Activated CD4-positive, alpha-beta T cell treated with anti-CD3 and anti-CD28 coated beads, Interleukin-2, Interleukin-6, amounts not matched to agents 100 ng/mL and 50 ng/mL, durations not matched to agents 16 hours and 8 hours (primary cell): ENCODE measurements around the gene BRD9.
"Not testable (repeated sequence)": the region's sequence is repeated elsewhere in the genome, so short reads cannot be mapped to it uniquely, and the experiment has no call there.

Source experiments
- DNase-seq: peaks from one replicate; pipeline ENCODE4 v3.0.0-alpha.2; 2020

Gene BRD9

GRCh38 chr5:922436-923280 lies 30.1 kb upstream of the BRD9 start:
- no peak for DNase-seq

DNA sequence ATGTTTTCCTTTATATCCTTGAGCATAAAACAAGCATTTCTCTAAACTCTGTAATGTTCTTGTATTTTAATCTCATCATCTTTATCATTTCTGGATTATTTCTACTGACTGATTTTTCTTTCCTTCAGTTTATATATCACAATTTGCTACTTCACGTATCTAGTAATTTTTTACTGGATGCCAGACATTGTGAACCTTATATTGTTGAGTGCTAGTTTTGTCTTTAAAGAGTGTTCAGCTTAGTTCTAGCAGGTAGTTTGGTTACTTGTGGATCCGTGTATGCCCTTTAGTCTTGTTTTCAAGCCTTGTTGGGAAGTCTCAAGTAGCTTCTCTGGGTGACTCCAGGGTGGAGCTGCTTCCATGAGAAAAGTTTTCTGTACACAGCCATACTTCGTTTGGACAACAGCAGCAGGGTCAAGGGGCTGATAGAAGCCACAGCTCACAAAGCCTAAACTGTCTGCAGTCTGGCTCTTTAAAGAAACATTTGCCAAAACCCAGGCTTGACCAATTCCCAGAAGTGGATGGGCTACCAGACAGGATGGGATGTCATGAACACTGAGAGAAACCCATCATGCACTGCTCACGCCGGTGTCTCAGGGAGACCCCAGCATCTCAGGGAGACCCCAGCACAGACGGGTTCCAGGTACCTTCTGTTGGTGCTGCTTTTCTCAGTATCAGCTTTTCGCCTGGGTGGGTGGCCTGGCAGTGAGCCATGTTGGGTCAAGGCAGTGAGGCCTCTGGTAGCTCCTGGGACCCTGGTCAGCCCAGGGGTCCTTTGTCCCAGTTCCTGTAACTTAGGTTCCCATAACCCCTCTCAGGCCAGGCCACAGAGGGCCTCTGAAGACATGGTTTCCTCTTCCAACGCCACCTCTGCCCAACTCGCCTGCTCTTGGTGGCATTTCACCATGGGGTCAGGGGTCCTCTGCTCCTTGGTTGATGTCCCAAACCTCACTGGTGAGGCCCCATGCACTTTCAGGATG lies 29.1 kb upstream of the BRD9 start:
- DNase-seq: no peak

- DNase-seq: no peak
Measured at GRCh38 chr5:920321-920720, 27.7 kb upstream of the BRD9 start.

DNA sequence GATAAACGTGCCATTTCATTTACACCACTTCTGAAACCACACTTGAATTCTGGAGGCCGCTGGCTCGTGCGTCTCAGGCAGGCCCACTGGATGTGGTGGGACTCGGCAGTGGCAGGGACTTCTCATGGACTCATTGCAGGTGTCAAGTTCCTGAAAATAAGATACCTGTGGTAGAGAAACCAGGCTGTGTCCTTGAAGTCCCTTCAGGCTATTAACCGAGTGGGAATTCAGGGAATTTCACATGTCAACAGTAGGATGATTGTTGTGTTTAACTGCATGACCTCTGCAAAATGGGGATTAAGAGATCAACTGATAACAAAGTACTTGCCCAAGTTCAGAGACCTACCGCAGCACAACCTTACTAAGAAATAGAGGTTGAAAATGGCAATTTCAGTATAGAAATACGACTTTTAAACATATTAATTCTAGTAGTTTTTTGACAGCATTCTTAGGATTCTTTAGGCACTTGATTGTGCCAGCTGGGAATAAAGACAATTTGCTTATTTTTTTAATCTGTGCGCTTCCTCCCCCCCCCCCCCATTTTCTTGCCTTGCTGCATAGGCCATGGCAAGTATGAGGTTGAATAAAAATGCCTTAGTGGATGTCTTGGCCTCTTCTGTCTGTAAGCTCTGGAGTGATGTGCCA lies 26.9 kb upstream of the BRD9 start:
- no peak for DNase-seq

DNA sequence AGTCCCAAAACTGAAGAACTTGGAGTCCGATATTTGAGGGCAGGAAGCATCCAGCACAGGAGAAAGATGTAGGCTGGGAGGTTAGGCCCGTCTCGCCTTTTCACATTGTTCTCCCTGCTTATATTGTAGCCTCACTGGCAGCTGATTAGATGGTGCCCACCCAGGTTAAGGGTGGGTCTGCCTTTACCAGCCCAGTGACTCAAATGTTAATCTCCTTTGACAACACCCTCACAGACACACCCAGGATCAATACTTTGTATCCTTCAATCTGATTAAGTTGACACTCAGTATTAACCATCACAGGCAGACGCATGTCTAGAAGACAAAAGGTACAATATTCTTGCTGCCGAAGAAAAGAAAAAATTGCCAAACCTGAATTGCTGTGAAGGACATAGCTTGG lies 26.1 kb upstream of the BRD9 start:
- not testable (repeated sequence) for DNase-seq

DNA sequence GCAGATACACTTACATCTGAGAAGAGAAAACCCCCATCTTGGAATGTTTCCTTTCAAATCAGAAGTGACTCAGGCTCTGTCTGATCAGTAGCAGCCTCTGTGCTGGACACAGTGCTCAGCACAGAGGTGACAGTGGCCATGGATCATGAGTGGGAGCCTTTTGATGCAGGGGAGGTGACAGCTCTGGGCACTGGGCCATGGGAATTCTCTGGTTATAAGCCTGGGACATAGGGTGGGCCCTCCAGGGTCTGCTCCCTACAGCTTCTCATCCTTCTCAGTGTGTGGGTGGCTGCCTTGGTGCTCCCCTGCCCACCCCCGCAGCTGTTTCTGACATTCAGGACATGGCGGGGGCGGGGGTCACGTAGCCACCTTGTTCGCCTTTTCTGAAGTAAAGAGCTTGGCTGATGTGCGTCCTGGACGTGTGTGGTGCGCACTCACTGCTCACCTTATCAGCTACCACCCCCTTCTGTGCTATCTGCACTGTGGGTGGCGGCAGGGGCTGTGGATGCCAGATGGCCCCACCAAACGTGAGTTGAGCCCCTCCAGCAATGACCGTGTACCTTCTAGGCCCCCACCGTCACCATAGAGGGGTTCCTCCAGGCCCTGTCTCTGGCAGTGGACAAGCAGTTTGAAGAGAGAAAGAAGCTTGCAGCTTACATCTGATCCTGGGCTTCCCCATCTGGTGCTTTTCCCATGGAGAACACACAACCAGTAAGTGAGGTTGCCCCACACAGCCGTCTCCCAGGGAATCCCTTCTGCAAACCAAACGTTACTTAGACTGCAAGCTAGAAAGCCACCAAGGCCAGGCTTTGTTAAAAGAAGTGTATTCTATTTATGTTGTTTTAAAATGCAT lies 24.1 kb upstream of the BRD9 start:
- no peak for DNase-seq

DNA sequence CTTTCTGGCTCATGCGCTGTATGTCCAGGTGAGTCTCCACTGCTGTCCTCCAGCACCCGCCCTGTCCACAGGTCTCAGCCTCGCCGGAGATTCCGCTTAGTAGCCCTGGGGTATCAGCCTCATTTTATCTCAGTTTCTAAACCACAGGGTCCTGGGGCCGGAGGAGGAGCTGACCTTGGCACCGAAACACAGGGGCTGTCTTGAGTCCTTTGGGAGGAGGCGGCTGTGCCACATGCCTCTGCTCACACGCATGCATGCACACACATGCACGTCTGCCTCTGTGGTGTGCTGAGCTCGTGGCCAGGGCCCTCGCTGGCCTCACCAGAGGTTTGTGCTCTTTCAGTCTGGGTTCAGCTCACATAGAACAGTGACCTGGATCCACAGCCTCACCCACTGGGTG lies 23.3 kb upstream of the BRD9 start:
- DNase-seq: no peak

DNA sequence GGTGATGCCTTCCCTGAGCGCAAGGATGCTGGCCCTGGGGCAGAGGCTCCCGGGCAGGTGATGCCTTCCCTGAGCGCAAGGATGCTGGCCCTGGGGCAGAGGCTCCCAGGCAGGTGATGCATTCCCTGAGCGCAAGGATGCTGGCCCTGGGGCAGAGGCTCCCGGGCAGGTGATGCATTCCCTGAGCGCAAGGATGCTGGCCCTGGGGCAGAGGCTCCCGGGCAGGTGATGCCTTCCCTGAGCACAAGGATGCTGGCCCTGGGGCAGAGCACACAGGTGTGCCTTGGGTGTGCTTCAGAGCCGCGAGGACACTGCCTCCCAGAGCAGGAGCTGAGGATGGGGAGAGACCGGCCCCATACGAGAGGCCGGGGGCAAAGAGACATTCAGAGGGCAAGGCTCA lies 22.7 kb upstream of the BRD9 start:
- not testable (repeated sequence) for DNase-seq

DNA sequence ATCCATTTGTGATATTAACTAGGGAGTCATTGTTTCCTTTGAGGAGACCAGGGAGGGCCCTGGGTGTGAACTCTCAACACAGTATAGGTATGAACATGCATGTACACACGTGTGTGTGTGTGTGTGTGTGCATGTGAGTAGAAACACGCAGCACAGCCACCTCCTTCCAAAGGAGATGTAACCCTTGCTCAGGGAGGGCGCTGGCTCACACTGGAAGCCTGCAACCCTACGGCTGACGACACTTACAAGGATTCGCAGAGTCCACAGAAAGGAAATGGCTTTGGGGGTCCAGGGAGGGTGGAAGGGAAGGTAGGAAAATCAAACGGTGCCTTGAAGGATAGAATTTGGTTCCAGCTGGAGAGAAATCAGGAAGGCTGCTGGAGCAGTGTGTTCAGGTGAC lies 22.0 kb upstream of the BRD9 start:
- DNase-seq: no peak

GRCh38 chr5:914174-914573 lies 21.6 kb upstream of the BRD9 start:
- DNase-seq: no peak

- DNase-seq: peak; percentile 79
Measured at GRCh38 chr5:912280-913091, 19.9 kb upstream of the BRD9 start.

GRCh38 chr5:911601-912000 lies 19.0 kb upstream of the BRD9 start:
- DNase-seq: no peak

- no peak for DNase-seq
Measured at GRCh38 chr5:910769-911160, 18.2 kb upstream of the BRD9 start.

GRCh38 chr5:909994-910768 lies 17.6 kb upstream of the BRD9 start:
- no peak for DNase-seq

DNA sequence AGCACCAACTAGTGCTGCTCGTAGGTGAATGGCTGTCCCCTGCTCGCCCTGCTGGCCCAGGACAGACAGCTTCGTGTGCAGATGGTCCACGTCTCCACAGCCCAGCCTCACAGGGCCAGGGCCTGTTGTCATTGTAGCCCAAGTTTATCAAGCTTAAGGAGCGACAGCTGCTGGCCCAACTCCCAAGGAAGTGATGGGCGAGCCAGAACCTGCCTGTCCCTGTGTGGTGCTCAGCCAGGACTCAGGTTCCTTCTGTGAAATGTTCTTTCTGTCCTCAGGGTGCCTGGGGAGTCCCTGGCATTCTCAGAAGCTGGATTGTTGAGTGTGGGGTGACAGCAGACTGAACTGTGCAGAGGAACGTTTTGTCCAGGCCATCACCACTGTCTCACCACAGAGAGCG lies 16.5 kb upstream of the BRD9 start:
- no peak for DNase-seq

DNA sequence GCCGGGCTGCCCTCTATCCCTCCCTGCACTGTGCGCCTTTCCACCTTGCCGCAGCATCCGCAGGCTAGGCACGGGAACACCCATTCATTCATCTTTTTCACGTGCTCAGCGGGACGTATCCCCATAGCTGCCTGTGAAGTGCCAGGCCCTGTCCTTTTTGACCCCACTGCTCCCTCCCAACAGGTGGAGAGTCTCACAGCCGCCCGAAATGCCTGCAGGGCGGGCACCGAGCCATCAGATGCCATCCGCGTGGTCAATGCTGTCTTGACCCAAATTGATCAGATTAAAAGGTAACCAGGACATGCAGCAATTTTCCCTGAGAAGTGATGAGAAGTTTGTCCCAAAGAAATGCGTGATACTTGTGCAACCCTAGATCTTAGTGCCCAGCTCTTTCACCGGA lies 15.6 kb upstream of the BRD9 start:
- no peak for DNase-seq

DNA sequence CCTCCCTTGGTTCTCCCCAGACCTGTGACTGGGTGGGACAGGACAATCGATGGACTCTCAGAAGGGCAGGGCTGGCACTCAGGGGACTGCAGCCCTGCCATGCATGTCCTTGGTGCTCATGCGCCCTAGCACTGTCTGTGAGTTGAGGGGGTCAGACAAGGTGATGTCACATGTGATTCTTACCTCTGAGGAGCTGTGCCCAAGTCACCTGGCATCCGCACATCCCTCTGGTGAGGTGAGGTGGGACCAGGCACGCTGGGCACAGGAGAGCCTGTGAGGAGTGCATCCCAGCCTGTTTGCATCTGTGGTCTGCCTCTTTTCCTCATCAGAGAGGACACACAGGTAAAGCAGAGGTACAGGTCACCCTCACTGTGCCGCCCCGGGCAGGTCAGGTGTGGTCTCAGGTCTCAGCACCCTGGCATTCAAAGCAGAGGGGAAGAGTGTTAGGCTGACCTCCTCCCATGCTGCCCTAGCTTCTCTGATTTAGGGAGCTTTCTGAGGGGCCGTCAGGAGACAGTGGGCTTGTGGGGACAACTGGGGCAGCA lies 14.8 kb upstream of the BRD9 start:
- DNase-seq: no peak

DNA sequence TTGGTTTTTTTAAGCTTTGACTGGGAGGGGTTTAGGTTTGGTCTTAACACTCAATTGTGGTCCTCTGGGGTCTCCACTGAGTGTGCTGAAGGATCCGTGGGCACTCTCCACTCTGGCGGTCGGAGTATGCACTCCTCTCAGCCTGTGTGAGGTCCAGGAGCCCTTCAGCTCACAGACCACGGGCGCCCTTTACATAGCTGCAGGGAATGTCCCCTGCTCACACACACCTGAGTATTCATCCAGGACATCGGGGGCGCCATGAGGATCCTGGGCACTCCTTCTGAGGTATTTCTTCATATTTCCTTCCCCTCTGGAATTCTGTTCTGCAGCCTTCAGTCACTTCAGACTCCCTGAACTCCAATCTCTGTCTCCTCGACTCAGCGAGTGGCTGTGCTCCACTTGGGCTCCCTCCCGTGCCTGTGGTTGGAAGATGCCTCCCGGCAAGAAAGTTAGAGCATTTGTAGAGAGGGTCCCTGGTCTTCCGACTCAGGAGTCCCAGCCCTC lies 12.6 kb upstream of the BRD9 start:
- DNase-seq: no peak

DNA sequence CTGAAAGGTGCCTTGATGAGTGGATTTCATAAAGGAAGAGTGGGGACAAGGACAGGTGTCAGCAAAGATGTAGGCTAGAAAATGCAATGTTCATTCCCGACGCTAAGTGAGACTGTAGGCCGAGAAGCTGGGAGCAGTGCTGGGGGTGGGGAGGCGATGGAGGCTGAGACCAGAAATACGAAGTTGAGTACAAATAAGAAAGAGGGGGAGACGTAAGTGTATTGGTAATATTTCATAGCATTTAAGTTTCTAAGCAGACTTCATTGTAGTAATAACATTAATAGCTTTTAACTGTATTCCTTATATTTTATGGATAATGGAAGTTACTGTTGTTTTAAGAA lies 11.1 kb upstream of the BRD9 start:
- DNase-seq: no peak
